GM18519 (cell line): Measurements from ENCODE around the gene MTX1.
"Not testable (repeated sequence)": the region's sequence is repeated elsewhere in the genome, so short reads cannot be mapped to it uniquely, and the experiment has no call there.

Experiments
- ATAC-seq: cut with Tn5 transposase; IDR thresholded peaks from one replicate; pipeline ENCODE4 v1.9.1; 2021; ENCODE audit warnings: mild to moderate bottlenecking, moderate library complexity; ENCODE audit not compliant: unreplicated experiment, low FRiP score

Gene MTX1, protein sequence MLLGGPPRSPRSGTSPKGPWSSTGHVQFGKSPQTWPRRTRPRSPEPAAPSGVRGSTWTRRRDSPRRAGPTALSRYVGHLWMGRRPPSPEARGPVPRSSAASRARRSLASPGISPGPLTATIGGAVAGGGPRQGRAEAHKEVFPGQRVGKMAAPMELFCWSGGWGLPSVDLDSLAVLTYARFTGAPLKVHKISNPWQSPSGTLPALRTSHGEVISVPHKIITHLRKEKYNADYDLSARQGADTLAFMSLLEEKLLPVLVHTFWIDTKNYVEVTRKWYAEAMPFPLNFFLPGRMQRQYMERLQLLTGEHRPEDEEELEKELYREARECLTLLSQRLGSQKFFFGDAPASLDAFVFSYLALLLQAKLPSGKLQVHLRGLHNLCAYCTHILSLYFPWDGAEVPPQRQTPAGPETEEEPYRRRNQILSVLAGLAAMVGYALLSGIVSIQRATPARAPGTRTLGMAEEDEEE

DNA sequence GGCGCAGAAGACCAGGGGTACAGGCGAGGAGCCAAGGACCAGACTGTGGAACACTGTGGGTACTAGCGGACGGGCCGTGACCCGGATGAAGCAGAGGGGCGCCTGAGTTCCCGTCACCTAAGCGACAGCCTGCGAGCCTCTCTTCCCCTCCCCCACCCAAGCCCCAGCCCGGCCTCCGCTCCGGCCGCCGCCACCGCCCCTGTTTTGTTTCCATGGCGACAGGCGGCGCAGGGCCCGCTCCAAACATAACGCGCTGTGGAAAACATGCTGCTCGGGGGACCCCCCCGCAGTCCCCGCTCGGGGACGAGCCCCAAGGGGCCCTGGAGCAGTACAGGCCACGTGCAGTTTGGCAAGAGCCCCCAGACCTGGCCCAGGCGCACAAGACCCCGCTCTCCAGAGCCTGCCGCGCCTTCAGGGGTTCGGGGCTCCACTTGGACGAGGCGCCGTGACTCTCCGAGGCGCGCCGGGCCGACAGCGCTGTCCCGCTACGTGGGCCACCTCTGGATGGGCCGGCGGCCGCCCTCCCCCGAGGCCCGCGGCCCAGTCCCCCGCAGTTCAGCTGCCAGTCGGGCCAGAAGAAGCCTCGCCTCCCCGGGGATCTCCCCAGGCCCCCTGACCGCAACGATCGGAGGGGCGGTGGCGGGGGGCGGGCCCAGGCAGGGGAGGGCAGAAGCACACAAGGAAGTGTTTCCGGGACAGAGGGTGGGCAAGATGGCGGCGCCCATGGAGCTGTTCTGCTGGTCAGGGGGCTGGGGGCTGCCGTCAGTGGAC lies at the start of gene MTX1:
Gene MTX1, plus strand, starts transcription at position 155 of the 771 bp plus-strand sequence. Its CDS starts 110 bp downstream, at position 265.
- peak; percentile 41 for ATAC-seq

DNA sequence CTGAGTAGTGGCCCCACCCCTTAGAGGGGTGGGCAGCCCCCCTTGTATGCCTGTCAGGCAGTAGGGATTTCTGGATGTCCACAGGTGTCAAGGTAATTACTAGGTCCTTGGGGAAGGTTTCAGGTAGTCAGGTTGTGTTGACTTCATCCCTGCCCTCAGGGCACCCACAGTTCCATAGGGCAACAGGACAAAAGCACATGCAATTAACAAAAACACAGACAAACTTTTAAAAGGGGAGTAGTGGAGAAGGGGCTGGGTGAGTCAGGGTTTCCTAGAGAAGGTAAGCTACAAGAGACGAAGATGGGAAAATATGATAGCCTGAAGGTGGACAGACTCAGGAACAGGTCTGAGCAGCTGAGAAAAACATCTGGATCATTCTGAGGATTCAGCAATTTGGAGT lies 49.5 kb upstream of the MTX1 start:
- no peak for ATAC-seq

DNA sequence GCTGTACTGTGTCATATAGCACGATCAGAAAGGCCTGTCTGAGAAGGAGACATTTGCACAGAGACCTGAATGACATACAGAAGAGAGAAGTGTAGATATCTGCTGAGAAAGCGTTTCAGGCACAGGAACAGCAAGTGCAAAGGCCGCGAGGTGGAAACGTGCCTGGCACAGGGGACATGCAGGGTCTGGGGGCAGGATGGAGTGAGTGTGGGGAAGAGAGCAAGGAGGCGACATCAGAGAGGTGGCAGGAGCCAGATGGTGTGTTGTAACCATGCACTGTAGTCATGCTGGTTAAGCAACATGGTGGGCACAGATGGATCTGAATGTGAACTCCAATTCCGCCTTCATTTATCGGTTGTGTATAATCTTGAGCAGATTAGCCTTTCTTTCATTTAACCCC lies 48.4 kb upstream of the MTX1 start:
- no peak for ATAC-seq

DNA sequence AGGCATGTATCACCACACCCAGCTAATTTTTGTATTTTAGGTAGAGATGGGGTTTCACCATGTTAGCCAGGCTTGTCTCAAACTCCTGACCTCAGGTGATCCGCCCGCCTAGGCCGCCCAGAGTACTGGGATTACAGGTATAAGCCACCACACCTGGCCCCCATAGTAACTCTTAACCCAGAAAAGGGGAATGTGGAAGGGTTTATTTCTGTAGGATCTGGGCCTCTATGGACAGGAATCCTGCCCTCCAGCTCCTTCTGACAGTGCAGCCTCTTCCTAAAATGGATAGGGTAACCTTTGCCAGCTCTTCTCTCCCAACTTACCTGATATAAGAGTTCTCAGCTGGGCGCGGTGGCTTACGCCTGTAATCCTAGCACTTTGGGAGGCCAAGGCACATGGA lies 45.9 kb upstream of the MTX1 start:
- ATAC-seq, result not testable (repeated sequence)

DNA sequence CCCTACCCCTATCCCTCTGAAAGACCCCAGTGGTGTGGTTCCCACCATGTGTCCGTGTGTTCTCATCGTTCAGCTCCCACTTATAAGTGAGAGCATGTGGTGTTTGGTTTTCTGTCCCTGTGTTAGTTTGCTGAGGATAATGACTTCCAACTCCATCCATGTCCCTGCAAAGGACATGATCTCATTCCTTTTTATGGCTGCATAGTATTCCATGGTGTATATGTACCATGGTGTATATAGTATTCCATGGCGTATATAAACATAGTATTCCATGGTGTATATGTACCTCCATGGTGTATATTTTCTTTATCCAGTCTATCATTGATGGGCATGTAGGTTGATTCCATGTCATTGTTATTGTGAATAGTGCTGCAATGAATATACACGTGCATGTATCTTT lies 44.7 kb upstream of the MTX1 start:
- not testable (repeated sequence) for ATAC-seq

DNA sequence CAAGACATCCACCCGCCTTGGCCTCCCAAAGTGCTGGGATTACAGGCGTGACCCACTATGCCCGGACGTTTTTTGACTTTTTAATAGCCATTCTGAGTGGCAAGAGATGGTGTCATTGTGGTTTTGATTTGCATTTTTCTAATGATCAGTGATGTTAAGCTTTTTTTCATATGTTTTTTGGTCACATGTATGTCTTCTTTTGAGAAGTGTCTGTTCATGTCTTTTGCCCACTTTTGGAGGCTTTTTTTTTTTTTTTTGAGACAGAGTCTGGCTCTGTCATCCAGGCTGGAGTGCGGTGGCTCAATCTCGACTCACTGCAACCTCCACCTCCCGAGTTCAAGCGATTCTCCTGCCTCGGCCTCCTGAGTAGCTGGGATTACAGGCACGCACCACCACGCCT lies 43.9 kb upstream of the MTX1 start:
- ATAC-seq, result not testable (repeated sequence)

DNA sequence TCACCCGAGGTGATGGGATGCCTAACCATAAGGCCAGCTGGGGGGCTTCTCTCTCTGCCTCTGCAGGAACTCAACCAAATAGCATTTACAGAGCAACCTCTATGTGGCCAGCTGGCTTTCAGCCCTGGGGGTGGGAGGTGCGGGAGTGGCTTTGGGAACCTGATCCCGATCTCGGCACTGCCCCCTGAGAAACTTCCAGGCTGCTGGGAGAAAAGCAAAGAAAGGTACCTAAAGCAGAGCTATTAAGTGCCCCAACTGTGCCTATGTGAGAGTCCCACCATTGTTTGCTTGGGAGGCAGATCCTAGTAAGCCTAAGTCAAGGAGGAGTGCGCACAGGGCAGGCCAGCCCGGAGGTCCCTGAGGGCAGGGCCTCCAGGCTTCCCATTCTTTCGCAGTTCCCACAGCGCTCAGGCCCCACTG lies 42.4 kb upstream of the MTX1 start:
- no peak for ATAC-seq

DNA sequence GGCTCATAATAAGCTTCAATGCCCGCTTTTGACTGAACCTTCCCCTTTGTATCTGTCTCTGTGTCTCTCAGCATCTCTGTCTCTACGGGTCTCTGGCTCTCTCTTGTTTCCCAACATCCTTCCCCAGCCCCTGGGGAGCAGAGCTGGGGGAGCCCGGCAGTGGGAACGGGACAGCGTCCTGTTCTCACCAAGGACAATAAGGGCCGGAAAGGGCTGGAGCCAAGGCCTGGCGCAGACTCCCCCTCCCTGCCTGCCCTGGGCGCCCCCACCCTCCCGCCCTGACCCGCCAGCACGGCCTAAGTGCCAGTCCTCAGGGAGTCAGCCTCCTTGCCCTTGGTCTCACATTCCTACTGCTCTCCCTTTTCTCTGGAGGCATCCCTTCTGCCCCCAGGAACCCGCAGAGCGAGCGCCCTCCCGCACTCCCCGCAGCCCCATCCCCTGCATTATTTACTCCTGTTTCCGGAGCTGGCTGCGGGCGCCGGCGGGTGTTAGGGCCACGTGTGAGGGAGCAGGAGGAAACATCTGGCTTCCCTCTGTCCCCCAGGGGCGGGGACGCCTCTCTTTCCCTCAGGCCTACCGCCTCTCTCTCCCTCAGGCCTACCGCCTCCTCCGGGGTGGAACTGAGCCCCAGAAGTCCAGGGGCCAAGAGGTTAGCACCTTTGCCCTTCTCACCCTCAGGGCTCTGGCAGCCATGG lies 41.9 kb upstream of the MTX1 start:
- no peak for ATAC-seq

DNA sequence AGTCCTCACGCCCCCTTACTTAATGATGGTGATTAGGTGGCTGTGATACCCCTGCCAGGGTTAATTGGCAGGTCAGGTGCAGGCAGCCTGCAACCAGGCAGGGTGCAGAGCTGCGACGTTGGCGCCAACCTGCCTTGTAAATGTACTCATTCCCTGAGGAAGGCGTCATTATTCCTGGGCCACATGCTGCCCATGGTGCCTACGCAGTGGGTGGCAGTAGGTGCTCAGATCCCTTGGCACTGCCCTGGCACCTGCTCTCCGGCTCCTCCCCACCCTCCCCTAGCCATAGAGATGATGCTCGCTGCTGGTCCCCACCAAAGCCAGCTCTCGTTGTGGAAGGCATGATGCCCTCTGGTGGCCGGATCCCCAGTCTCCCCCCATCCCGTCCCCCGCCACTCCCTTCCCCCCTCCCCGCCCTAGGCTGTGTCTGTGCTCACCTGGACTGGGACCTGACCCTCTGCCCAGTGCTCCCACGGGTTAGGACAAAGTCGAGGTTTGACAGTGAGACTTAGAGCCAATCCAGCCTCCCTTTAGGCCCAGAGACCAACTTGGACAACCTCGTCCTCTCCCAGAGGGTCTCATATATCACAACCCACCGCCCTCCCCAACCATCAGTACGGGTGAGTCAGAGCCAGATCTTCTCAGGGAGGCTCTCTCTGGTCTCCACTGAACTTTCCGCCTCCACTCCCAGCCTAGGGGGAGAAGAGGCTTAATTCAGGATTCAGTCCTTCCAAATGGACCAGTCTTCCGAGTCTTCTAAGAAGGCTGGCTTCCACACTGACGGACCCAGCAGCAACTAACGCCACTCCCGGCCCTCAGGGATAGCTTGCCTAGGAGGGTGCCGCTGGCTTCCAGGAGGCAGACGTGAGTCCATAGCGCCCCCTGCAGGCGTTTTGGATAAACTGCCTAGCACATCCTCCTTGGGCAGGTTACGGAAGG lies 41.1 kb upstream of the MTX1 start:
- no peak for ATAC-seq

DNA sequence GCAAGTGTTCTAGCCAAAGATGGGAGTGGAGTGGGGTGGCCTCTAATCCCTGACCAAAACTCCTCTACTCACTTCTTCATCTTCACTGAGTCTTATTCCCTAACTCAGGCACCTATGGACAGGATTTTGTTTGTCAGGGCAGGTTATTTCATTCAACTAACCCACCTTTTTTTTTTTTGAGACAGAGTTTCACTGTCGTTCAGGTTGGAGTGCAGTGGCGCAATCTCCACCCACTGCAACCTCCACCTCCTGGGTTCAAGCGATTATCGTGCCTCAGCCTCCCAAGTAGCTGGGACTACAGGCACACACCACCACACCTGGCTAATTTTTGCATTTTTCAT lies 40.4 kb upstream of the MTX1 start:
- not testable (repeated sequence) for ATAC-seq

DNA sequence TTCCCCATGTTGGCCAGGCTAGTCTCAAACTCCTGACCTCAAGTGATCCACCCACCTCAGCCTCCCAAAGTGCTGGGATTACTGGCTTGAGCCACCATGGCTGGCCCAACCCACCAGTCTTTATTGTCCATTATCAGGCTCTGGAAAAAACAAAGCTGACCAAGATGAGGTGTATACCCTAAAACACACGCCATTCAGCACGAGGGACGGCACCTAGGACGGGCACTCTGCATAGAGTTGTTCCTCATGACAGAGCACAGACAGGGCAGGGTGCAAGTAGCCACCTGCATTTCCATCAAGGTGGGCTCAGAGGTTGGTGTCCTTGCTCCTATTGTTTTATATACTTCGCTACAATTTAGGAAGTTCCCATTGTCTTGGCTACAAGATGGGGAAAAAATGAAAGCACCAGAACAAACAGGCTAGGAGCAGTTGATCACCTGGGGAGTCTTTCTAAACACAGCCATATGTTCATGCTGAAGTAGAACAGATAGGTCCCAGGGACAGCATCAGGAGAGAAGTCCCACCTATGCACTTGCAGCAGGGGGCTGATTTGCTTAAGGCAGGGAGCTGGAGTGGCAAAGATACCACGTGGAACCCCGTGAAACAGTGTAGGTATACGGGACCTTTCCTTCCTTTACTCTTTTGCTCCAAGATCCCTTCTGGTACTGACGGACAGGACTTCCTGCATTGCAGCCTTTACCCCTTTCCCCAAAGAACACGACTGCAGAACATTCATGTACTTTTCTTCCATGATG lies 39.9 kb upstream of the MTX1 start:
- ATAC-seq, result no peak

DNA sequence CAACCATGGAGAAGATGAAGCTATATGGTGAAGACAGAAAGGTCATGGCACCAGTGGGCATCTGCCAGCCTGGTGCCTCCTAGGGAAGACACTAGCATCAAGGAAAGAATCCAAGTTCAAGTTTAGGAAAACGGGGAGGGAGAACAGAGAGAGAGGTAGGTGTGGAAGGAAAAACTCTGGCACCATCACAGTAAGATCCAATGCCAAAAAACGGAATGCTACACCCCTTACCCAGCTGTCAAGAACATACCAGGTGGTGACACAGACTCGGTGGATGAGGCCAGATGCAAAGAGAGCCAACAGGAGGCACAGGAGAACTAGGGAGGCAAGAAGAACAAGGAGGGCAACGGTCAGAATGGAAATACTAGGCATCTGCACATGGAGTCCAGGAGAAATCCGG lies 39.0 kb upstream of the MTX1 start:
- ATAC-seq, result no peak

DNA sequence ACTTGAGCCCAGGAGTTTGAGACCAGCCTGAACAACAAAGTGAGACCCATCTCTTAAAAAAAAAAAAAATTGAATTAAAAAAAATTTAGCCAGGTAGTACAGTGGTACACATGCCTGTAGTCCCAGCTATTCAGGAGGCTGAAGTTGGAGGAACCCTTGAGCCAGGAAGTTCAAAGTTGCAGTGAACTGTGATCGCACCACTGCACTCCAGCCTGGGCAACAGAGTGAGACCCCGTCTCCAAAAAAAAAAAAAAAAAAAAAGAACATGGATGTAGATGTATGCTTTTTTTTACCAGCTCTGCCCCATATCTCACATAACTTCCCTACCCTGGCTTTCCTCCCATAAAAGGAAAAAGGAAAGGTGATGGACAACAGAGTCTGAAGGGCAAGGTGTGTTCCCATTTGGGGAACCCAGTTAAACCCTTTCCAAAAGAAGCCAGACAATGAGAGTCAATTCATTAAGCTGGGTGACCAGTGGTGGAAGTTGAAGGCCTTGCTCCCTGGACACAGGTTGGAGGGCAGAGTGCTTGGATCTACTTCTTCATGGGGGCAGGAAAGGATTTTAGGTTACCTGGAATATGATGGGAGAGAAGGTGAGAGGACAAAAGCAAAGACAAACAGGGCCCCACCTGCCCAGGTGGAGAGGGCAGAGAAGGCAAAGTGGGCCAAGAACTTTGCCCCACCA lies 38.3 kb upstream of the MTX1 start:
- no peak for ATAC-seq

DNA sequence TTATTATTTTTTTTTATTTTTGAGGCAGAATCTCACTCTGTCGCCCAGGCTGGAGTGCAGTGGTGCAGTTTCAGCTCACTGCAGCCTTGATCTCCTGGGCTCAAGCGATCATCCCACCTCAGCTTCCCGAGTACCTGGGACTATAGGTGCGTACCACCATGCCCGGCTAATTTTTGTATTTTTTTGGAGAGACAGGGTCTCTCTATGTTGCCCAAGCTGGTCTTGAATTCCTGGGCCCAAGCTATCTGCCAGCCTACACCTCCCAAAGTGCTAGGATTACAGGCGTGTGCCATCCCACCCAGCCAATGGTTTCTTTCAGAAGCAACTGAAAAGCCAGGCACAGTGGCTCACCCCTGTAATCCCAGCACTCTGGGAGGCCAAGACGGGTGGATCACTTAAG lies 37.7 kb upstream of the MTX1 start:
- no peak for ATAC-seq

DNA sequence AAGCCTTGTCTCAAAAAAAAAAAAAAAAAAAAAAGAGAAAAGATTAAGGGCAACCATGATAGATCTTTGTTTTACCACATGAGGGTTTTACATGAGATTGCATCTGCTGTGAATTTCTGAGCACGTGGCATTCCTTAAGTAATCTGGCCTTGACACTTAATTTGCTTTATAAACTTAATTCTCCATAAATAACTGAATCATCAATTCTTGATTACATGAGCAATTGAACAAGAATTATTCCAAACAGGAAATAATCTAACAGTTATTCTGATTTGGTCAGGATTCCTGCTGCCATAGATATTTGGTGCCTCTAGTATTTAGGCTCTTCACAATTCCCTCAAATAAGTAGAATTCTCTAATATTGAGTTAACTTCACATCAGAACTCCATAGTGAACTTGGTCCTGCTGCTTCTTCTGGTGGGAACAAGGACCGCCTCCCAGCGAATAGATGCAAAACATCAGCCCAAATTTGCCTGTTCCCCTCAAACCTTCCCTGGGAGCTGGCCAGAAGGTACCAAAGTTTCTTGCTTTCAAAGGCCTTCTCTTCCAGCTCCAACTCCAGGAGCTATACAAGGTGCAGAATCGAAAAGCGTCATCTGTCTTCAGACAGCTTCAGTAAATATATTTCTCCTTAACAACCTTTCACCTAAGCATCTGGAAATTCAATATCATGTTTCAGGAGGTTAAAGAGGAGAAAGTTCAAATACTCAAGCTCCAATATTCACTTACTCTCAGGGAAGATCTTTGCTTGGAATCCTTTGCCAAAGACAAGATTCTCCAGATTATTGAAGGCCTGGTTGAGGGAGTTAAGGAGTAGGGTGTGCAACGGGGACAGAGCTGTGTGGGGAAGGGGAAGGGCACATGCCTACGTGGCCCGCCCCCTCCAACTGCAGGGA lies 36.4 kb upstream of the MTX1 start:
- no peak for ATAC-seq

DNA sequence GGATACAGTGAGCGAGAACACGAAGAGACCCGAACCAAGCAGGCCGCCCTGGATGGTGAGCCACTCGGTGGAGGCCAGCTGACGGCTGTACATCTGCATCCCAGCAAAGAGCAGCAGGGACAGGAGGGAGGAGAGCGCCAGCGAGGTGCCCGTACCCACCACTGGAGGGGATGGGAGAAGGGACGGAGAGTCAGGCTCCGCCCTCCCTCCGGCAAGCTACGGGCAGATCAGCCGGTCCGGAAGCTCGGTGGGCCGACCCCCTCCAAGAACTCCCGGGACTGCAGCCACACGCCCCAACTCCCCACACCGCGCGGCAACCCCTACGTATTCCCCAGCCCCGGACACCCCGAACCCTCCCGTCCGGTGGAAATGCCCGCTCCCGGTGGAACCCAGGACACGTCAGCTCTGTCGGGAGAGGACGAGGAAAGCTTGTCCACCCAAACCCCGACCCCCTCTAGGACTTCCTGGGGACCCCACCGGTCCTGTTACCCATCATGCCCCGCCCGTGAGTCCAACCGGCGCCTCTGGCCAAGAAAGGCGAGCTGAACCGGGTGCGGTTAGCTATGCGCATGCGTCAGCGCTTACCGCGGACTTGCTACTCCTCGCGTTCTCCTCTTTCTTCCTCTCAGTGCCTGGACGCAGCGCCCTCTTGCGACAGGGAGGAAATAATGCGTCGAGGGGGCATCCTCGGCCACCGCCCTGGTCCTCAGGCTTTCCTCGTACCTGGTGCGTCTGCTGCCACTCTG lies 35.6 kb upstream of the MTX1 start, which contains the start of gene KRTCAP2:
Gene KRTCAP2, minus strand, starts transcription at position 573 of the 746 bp plus-strand sequence. Its CDS starts 80 bp downstream, at position 493.
- ATAC-seq, result peak; percentile 64
